Jurkat, Clone E6-1 (cell line): Measurements from ENCODE around the gene ZNF681. TPM values are rescaled to one million over a fixed set of nuclear protein-coding genes. Genes with fewer than 3 reads are reported as not detected.
"Not testable (repeated sequence)": the region's sequence is repeated elsewhere in the genome, so short reads cannot be mapped to it uniquely, and the experiment has no call there.

Source experiments
- DNase-seq: peaks from one replicate; pipeline ENCODE4 v3.0.0-alpha.2; 2011; ENCODE audit warnings: low read depth, low spot score
- H3K4me3 ChIP-seq: 2 replicates; pipeline ENCODE4 v1.5.1; 2011; ENCODE audit warnings: mild to moderate bottlenecking, low read length, control low read depth, moderate library complexity
- polyA plus RNA-seq: library from polyadenylated mRNA; unstranded; fragments of >200 nt; gene quantifications from one replicate; pipeline ENCODE4 v1.2.1, GENCODE V29; 2012; ENCODE audit warnings: missing spikeins; ENCODE audit not compliant: insufficient read length, insufficient read depth

The ZNF681 gene
- polyA plus RNA-seq: not detected

DNA sequence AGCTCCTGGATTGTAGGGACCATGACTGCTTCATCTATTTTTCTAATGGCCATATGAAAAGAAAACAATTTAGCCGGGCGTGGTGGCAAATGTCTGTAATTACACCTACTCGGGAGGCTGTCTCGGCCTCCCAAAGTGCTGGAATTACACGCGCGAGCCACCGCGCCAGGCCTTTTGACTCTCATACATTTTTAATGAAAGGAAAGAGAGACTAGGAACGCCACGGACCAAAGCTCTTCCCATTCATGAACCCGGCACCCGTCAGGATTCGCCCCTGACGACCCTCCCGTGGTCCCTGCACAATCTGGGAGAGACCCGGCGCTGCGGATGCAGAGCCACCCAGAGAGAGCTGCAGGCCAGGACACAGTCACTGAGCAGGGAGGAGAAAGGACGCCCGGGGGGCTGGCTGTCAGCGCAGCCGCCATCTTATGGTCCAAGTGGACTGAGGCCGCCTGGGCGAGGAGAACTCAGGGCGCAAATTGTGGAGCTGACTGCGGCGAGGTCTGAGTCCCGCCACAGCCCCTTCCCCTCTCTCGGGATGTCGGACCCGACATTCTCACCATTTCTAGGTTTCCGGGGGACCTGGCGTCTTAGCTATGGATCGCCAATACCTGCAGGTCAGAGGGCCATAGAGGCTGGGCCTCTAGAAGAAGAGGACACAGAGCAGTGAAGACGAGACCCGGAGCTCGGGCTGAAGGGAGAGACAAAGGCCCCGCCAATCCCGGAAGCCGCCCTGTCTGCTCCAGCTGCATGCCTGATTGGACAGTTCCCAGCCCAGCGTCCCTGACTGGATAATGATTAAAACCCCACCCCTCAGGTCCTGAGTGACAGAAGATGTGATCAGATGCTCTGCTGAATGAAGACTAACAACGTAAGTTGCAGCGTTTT lies at the start of gene ZNF681:
TSS of gene ZNF681 (minus strand) at position 705 of the 888 bp plus-strand sequence. CDS start at position 563, 142 bp downstream.
- peak; percentile 89 for DNase-seq
- H3K4me3 ChIP-seq: peak within 1 kb of the TSS; percentile 70

DNA sequence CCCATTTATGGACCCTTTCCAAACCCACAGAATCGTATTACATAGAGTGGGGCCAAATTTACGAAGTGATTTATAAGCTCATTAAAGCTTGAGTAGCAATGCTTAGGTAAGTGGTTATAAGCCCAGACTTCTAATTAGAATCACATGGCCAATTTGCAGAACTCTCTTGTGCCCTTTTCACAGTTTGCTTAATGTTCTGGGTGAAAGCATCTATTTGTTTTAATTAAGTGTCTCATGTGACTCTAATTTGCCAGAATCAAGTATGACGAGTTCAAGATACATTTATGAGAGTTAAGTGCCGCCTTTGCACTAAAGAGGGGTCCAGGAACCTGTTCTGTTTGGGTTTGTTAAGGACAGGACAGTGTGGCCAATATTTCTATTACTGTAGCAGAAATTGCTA lies 46.0 kb upstream of the ZNF681 start:
- DNase-seq: no peak
- no peak overlapping the region for H3K4me3 ChIP-seq

DNA sequence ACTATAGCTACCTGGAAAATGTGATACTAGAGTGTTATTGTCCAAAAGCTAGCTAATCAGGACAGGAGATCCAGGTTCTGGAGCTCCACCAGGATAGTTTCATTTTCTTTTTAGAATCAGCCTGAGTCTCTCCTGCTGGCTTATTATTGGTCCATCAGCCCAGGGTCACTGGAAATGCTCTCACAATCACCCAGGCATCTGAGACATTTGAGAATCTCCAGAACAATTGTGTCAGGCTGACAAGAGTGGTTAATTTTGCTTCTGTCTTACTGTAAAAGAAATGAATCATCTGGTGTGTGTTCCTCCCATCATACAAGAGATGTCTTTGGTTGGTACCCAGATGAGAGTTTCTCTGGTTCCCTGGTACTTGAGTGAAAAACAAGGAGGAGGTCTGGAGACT lies 43.6 kb upstream of the ZNF681 start:
- no peak for DNase-seq

DNA sequence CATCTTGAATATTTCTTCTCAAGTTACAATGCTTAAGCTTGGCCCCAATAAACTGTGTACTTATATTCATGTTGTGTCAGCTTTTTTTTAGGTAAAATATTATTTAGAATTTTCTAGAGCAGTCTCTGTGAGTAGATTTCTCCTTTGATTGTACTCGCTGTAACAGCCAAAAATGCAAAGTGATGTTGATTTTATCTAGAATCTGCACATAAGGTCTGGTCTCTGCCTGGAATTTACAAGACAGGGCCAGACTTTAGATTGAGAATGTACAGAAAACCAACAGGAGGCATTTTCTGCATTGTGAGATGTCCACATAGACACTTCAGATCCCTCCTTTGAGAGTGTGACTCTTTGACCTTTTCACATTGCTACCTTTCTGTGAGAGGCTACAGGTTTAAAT lies 43.1 kb upstream of the ZNF681 start:
- no peak overlapping the region for H3K4me3 ChIP-seq
- DNase-seq: no peak

More for the DNA sequence above, 43.6 kb upstream of the ZNF681 start:
- no peak overlapping the region for H3K4me3 ChIP-seq

DNA sequence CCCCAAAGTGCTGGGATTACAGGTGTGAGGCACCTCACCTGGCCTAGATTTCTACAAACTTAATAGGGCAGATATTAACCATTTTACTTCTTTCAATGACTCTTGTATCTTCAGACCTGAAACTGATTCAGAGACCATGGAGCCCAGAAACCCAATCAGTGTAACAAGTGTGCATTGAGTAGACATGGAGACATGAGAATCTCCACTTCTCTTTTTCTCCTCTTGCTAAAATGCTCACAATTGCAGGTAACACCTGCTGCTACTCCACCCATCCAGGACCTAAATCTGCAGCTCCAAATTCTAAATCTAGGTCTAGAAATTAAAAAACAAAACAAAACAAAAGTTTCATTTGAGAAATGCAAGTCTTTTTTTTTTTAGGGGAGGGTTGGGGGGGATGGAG lies 42.2 kb upstream of the ZNF681 start:
- no peak overlapping the region for H3K4me3 ChIP-seq
- no peak for DNase-seq

DNA sequence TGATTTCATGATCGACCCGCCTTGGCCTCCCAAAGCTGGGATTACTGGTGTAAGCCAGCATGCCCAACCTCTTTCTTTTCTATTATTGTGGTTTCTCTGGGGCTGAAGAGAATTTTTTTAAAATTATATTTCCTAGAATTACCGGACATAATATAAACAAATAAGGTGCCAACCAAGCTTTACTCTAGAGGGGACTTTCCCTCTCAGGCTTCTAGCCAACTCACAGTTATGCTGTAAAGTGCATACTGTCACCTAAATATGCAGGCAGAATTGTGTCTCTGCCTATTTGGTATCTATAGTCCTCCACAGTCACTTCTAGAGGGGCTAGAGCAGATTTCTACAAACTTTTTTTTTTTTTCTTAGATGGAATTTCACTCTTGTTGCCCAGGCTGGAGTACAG lies 41.6 kb upstream of the ZNF681 start:
- DNase-seq: no peak
- H3K4me3 ChIP-seq: no peak overlapping the region

DNA sequence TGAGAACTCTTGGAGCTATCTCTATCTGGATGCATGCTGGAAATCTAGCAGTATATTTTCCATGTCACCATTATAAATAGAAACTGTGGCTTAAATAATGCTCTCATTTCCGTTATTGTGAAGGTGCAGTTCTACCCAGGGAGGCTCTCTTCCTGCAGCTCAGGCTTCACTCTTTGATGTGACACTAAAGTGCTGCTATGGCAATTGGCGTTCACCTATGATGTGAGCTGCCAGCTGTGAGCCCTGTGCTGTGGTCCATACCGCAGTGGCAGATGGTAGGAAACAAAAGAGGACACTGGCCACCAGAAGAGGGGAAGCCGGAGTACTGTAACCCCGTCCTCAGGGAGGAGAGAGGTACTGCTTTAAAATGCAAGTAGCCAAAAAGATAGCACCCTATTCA lies 40.6 kb upstream of the ZNF681 start:
- peak overlapping the region; percentile 15; the same call in 1 of the 2 replicates for H3K4me3 ChIP-seq
- DNase-seq: peak; percentile 91

DNA sequence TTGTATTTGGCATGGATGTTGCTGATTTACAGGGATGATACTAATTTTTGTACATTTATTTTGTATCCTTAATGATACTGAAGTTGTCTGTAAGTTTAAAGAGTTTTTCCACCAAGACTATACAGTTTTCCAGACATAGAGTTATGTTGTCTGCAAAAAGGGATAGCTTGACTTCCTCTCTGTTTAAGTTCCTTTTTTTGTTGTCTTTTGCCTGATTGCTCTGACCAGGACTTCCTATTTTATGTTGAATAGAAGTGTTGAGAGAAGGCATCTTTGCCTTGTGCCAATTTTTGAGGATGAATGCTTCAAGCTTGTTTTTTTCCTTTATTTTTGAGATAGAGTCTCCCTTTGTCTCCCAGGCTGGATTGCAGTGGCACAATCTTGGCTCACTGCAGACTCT lies 36.8 kb upstream of the ZNF681 start:
- no peak for DNase-seq
- H3K4me3 ChIP-seq: no peak overlapping the region

DNA sequence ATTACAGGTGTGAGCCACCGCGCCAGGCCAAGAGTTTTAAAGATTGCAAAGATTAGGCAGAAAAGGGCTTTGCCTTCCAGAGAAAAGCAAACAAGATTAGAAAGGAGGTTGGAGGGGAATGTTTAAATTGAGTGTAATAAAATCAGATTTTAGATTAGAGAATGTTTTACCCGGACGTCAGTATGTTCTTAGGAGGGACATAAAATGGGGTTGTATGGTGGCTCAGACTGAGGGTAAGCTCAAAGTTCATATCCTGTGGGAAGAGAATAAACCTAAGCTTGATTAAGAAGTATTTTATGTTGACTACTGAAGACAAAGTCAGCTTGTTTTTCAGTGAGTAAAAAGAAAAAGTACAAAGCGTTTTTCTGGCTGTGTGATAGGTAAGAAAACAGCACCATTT lies 34.1 kb upstream of the ZNF681 start:
- no peak for DNase-seq
- H3K4me3 ChIP-seq: no peak overlapping the region

DNA sequence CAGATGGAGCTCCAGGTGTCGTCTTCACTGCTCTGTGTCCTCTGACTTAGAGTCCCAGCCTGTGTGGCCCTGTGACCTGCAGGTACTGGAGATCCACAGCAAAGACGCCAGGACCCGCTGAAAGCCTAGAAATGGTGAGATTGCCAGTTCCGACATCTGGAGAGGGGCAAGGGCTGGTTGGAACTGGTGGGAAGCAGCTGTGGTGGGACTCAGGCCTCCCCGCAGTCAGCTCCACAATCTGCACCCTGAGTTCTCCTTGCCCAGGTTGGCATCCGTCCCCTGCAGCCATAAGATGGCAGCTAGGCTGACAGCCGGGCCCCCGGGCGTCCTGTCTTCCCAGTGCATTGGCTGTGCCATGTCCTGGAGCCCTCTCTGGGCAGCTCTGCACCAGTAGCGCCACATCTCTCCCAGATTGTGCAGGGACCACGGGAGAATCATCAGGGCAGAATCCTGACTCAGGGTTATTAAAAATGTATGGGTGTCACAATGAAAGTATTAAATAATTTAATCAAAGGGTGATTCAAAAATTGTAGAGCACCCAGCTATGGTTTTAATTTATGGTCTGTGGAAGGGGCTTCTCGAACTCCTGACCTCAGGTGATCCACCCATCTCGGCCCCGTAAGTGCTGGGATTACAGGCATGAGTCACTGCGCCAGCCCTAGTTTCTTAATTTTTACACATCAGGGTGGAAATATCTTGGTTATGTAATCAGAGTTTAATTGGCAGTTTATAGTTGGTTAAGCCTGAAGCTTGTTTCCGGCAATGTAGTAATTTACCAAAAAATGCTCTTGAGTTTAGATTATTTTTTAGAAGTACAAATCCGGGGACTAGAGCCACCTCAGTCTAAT lies 32.2 kb upstream of the ZNF681 start:
- DNase-seq: no peak
- no peak overlapping the region for H3K4me3 ChIP-seq

DNA sequence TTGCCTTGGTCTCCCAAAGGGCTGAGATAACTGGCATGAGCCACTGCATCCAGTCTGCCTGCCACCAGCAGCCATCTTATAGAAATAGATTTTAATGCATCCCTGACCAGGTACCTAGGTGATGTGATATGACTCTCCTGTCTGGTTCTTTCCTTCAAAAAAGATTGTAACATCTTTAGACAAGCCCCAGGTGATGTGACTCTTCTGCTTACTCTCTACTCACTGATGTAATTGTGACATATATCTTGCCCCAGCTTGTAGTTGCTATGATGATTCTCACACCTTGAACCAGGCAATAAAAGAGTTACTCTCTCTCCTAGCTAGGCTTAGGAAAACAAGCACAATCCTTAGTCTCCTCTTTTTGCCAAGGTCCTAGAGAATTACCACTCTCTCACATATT lies 30.6 kb upstream of the ZNF681 start:
- H3K4me3 ChIP-seq: no peak overlapping the region
- DNase-seq: no peak

DNA sequence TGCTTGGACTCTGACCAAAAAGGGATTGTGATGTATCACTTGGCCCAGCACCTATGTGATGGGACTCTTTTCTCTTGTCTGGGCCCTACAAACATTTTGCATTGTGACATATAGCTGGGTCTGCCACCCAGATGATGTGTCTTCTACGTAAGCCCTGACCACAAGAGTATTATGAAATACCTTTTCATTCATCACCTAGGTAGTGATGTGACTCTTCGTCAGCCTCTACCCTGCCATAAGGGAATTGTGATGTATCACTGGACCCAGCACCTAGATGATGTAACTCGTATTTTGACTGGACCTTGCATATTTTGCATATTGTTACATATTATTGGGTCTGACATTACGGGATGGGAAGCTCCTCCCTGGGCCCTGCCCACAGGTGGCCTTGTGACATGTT lies 29.7 kb upstream of the ZNF681 start:
- H3K4me3 ChIP-seq: no peak overlapping the region
- no peak for DNase-seq

DNA sequence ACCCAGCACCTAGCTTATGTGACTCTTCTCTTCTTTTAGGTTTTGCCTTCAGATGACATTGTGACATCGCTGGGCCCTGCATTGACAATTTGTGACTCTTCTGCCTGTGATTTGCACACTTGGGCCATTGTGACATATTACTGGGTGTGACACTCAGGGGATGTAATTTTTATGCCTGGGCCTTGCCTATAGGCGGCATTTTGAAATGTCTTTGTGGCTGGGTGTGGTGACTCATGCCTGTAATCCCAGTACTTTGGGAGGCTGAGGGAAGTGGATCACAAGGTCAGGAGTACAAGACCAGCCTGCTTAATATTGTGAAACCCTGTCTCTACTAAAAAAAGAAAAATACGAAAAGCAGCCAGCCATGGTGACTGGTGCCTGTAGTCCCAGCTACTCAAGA lies 28.4 kb upstream of the ZNF681 start:
- DNase-seq: no peak
- H3K4me3 ChIP-seq: no peak overlapping the region

DNA sequence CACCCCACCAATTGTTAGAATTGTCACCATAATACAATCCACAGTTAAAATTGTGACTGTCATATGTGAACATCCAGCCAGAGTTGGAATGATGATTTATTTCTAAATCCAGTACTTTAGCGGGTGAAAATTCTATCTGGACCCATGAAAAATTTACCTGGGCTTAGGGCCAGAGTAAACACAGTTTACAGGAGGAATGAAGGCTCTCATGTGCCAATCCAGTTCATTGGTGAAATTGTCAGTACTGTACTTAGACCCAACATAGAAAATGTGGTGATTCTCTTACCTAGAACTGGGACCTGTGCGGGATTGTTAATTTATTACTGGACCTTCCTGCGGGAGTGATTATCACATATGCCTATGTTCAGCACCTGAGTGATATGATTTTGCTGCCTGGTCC lies 27.3 kb upstream of the ZNF681 start:
- H3K4me3 ChIP-seq: no peak overlapping the region
- DNase-seq: no peak

DNA sequence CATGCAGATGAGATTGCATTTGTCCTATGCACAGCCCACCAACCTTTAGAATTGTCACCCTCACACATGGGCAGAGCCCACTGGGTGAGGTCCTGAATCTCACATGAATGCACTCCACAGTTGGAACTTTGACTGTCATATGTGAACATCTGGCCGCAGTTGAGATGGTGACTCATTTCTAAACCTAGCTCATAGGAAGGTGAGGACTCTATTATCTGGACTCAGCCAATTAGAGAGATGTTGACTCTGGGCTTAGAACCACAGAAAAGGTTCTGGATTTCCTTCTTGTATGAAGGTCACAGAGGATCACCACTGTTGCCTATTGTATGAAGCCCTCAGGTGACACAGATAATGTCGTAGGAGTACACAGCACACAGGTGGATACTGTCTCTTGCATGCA lies 25.6 kb upstream of the ZNF681 start:
- no peak overlapping the region for H3K4me3 ChIP-seq
- no peak for DNase-seq

DNA sequence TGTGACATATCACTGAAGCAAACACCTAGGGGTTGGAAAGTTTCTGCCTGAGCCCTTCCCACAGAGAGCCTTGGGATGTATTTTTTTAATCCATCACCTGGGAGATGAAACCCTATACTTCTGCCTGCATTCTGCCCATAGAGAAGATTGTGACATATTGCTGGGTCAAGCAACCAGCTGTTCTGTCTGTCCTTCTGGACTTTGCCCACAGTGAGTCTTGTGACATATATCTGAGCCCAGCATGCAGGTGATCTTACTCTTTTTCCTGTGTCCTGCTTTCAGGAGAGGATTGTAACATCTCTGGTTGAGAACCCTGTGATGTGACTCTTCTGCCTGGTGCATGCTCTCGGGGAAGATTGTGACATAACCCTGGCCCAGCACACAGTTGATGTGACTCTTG lies 24.9 kb upstream of the ZNF681 start:
- no peak overlapping the region for H3K4me3 ChIP-seq
- DNase-seq: no peak

DNA sequence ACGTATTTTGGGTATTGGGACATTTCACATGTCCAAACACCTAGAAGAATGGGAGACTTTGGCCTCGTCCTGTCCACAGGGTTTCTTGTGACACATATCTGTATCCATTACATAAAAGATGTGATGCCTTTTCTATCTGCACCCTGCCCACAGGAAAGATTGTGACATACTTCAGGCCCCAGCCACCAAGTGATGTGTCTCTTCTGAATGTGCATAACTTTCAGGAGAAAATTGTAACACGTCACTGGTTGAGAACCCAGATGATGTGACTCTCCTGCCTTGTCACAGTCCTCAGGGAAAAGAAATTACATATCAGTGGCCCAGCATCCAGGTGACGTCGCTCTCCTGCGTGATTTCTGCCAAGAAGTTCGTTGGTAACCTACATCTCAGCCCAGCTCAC lies 21.0 kb upstream of the ZNF681 start:
- no peak overlapping the region for H3K4me3 ChIP-seq
- no peak for DNase-seq

DNA sequence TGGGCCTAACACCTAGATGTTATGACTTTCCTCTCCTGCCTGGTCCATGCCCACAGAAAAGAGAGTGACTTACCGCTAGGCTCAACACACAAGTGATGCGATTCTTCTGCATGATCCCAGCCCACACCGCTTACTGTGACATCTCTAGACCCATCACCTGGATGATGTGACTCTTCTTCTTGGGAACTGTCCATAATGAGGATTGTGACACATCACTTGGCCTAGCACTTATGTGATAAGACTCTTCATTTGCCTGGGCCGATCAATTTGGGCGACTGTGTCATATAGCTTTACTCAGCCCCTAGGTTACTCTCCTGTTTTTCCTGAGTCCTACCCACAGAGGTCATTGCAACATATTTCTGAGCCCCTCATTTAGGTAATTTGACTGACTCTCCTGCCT lies 19.9 kb upstream of the ZNF681 start:
- no peak for DNase-seq
- H3K4me3 ChIP-seq: no peak overlapping the region

DNA sequence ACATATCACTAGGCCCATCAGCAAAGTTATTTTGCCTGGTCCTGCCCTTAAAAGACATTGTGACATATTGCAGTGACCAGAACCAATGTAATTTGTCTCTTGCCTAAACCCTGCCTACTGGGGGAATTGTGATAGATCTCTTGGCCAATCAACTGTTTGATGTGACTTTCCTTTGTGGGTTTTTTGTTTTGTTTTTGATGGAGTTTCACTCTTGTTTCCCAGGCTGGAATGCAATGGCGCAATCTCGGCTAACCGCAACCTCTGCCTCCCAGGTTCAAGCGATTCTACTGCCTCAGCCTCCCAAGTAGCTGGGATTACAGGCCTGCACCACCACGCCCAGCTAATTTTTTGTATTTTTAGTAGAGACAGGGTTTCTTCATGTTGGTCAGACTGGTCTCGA lies 19.3 kb upstream of the ZNF681 start:
- not testable (repeated sequence) for DNase-seq, H3K4me3 ChIP-seq

DNA sequence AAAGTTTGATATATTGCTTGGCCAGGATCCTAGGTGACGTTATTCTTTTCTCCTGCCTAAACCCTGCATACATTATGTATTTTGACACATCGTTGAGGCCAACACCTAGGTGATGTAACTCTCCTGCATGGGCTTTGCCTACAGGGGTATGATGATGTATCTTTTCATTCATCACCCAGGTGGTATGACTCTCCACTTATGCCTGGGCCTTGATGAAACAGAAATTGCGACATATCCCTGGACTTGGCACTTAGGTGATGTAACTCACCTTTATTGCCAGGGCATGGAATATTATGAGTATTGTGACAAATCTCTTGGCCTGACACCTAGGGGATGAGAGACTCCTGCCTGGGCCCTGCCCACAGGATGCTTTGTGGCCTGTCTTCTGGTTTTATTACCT lies 18.5 kb upstream of the ZNF681 start:
- no peak for DNase-seq
- no peak overlapping the region for H3K4me3 ChIP-seq
